Breast epithelium (tissue), 3 donors: Measurements from ENCODE around the gene PRDM15.

Source experiments
- POLR2AphosphoS5 ChIP-seq, 3 donors: sonication (generic); formaldehyde crosslinking; IDR thresholded peaks; one replicate each; pipeline ENCODE4 v1.6.1; 2017; ENCODE audit warnings: antibody characterized with exemption in 3 of 3
- TF ChIP-seq, protein P1 (sequence below), 3 donors: fragments of 450-650 bp; IDR thresholded peaks; one replicate each; pipeline ENCODE4 v1.5.1; 2016 to 2017; ENCODE audit warnings: antibody characterized with exemption in 3 of 3, mild to moderate bottlenecking in 3 of 3, moderate library complexity in 3 of 3

DNA sequence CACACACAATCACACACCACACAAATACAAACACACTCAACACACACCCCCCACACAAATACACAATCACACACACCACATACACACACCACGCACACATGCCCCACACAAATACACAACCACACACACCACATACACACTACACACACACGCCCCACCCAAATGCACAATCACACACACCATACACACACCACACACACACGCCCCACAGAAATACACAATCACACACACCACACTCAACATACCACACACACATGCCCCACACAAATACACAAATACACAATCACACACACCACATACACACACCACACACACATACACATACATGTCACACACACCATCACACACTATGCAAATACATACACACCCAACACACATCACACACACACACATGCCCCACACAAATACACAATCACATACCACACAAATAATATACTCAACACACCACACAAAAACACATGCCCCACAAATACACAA lies 50.2 kb downstream of the PRDM15 start:
- TF ChIP-seq, protein P1, sequence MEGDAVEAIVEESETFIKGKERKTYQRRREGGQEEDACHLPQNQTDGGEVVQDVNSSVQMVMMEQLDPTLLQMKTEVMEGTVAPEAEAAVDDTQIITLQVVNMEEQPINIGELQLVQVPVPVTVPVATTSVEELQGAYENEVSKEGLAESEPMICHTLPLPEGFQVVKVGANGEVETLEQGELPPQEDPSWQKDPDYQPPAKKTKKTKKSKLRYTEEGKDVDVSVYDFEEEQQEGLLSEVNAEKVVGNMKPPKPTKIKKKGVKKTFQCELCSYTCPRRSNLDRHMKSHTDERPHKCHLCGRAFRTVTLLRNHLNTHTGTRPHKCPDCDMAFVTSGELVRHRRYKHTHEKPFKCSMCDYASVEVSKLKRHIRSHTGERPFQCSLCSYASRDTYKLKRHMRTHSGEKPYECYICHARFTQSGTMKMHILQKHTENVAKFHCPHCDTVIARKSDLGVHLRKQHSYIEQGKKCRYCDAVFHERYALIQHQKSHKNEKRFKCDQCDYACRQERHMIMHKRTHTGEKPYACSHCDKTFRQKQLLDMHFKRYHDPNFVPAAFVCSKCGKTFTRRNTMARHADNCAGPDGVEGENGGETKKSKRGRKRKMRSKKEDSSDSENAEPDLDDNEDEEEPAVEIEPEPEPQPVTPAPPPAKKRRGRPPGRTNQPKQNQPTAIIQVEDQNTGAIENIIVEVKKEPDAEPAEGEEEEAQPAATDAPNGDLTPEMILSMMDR (IDR thresholded peaks at IDR 0.05) = no peak
- no peak for TF ChIP-seq POLR2AphosphoS5 (IDR thresholded peaks at IDR 0.05)
